Heart right ventricle (tissue), 16 donors: ENCODE measurements around the gene VANGL2. TPM values are rescaled to one million over a fixed set of nuclear protein-coding genes. Genes with fewer than 3 reads are reported as not detected.

Experiments used
- ATAC-seq, 8 donors: fragments of 200-7000 bp; cut with Tn5 transposase; one replicate each; pipeline ENCODE4 v1.9.1; 2020; ENCODE audit warnings: mild to moderate bottlenecking in 8 of 8, moderate library complexity in 8 of 8, moderate number of reproducible peaks in 1 of 8
- DNase-seq, 2 donors: peaks; one replicate each; pipeline ENCODE4 v3.0.0-alpha.2; 2020
- H3K27ac ChIP-seq, 10 donors: fragments of 200-600 bp; sonication (generic) in 2 of 10; one replicate each; pipeline versions ENCODE4 v1.5.0 to v1.8.0; 2020 to 2022; ENCODE audit warnings: mild to moderate bottlenecking in 3 of 10
- H3K27me3 ChIP-seq, 7 donors: fragments of 200-600 bp; one replicate each; pipeline ENCODE4 v1.8.0; 2021 to 2022; ENCODE audit warnings: mild to moderate bottlenecking in 2 of 7
- H3K36me3 ChIP-seq, 9 donors: fragments of 200-600 bp; sonication (generic) in 1 of 9; one replicate each; pipeline versions ENCODE4 v1.5.0 to v1.8.0; 2020 to 2022; ENCODE audit warnings: mild to moderate bottlenecking in 2 of 9
- H3K4me1 ChIP-seq, 9 donors: fragments of 200-600 bp; sonication (generic) in 1 of 9; one replicate each; pipeline versions ENCODE4 v1.5.0 to v1.8.0; 2020 to 2022; ENCODE audit warnings: mild to moderate bottlenecking in 4 of 9
- H3K4me3 ChIP-seq, 10 donors: fragments of 200-600 bp; sonication (generic) in 2 of 10; one replicate each; pipeline versions ENCODE4 v1.5.0 to v1.8.0; 2020 to 2022; ENCODE audit warnings: mild to moderate bottlenecking in 7 of 10, moderate library complexity in 2 of 10
- H3K9me3 ChIP-seq, 11 donors: fragments of 200-600 bp in 10 of 11; sonication (generic) in 2 of 11; one replicate each; pipeline versions ENCODE4 v1.5.0 to v1.8.0; 2013 to 2022; ENCODE audit warnings: mild to moderate bottlenecking in 2 of 11, control low read depth in 1 of 11, moderate library complexity in 1 of 11
- WGBS, 2 donors: extraction: QIAGEN DNeasy Blood & Tissue Kit; methylation state at CpG; one replicate each; pipeline ENCODE4 v1.1.7; 2013; ENCODE audit warnings: inconsistent platforms in 1 of 2; 5-methylcytosine and 5-hydroxymethylcytosine counted together
- intact Hi-C, 10 donors: fragments of 100-400 bp; cut with DNase I; formaldehyde crosslinking; loops; one replicate each; pipeline versions ENCODE4 v1.11.1 to v1.14.2; 2022
- polyA plus RNA-seq, 2 donors: library from polyadenylated mRNA; stranded (reverse); fragments of 200-250 nt; gene quantifications; one replicate each; pipeline ENCODE4 v1.2.3, GENCODE V29; 2013
- total RNA-seq, 10 donors: library from RNA; stranded (reverse); fragmentation: NEBNext Ultra II Directional in 3 of 10; extraction: Animal tissue kit (Norgen Biotek cat#: 25700) in 3 of 10; gene quantifications; one replicate each; pipeline versions ENCODE4 v1.2.1 to v1.2.4, GENCODE V29; 2021 to 2023
- TF ChIP-seq, protein P1 (sequence below), 9 donors: fragments of 200-600 bp; sonication (generic) in 2 of 9; IDR thresholded peaks; one replicate each; pipeline versions ENCODE4 v1.5.0 to v1.8.0; 2021 to 2022; ENCODE audit warnings: antibody characterized with exemption in 9 of 9, mild to moderate bottlenecking in 5 of 9, moderate library complexity in 1 of 9
- donor health status: Arrhythmogenic right ventricular cardiomyopathy.
- donor health status: ischemic (EF 13 %, LVEDD 7.1; RV severe dilation, severe dysfunction).
- donor health status: healthy with polysubstance abuse.
- donor health status: DM: no; HTN: yes; CAD: no.
- donor health status: DM: no; HTN: no; CAD: no.
- donor health status: ischemic (EF 25% LVEDD 6.9; RV normal size, moderate dysfunction).
- donor health status: ischemic (EF 25% LVEDD 5.7; RV mildly dilated, moderate dysfunction).
- donor health status: healthy.
- donor health status: DM: yes; HTN: yes; CAD: no.
- donor health status: Ischemic cardiomyopathy.
- donor health status: ischemic (EF 35%, LVEDD 5.7; RV mildly dilated, moderate dysfunction).
- donor health status: nonischemic (EF 11% LVEDD 7.7; RV severe dilation, severe dysfunction).
- donor health status: DM: yes; HTN: yes; CAD: no.
- donor health status: PGD.
- donor health status: ischemic (EF 29% LVEDD 5.4; RV normal size, mild dysfunction).
- donor health status: nonischemic (EF 23%, LVEDD 6.1; RV moderate dilation, normal function).

The VANGL2 gene
- total and polyA plus RNA-seq, 12 donors: 0.68 to 4.1 (median 1.9) TPM

DNA sequence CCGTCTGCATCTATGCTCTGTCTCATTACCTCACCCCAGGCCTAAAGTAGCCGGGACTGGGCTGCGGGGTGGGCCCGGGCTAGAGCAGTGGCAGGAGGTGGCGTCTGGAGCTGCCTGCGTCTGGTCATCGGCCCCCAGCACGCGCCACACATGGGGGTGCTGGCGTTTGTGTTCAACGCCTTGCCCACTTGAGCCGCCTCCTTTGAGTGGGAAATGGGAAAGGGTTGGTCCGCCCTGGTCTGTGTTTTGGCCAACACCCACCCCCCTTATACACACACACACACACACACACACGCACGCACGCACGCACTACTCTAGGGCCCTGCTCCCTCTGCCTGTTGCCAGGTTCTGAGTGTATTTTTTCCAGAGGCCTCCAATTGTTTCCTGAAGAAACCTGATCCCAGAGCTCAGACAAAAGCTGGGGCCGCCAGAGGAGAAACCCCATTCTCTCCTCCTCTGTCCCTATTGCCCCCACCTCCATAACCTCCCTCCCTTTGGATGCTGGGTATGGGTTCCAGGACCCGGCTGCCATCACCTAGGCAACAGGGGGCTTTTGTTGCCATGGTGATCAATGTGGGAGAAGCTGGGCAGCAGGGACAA lies 10.1 kb downstream of the VANGL2 start:
- 76 to 77% methylated on average over 19 of the region's 19 CpGs for WGBS, 2 donors
- Histone ChIP-seq H3K4me3 (no peak overlapping the region), H3K4me1 (no peaks in the 10 kb centered on the region), H3K36me3 (no peaks in the 10 kb centered on the region), H3K27me3 (no peaks in the 10 kb centered on the region), H3K27ac (no peak overlapping the region), H3K9me3 (no peaks in the 10 kb centered on the region)
- TF ChIP-seq, protein P1, sequence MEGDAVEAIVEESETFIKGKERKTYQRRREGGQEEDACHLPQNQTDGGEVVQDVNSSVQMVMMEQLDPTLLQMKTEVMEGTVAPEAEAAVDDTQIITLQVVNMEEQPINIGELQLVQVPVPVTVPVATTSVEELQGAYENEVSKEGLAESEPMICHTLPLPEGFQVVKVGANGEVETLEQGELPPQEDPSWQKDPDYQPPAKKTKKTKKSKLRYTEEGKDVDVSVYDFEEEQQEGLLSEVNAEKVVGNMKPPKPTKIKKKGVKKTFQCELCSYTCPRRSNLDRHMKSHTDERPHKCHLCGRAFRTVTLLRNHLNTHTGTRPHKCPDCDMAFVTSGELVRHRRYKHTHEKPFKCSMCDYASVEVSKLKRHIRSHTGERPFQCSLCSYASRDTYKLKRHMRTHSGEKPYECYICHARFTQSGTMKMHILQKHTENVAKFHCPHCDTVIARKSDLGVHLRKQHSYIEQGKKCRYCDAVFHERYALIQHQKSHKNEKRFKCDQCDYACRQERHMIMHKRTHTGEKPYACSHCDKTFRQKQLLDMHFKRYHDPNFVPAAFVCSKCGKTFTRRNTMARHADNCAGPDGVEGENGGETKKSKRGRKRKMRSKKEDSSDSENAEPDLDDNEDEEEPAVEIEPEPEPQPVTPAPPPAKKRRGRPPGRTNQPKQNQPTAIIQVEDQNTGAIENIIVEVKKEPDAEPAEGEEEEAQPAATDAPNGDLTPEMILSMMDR (IDR thresholded peaks at IDR 0.05): no peak
- DNase-seq: no peak
- intact Hi-C loops: no loop called here
- ATAC-seq: peak in 2 of 8 donors; percentile 25 to 39

DNA sequence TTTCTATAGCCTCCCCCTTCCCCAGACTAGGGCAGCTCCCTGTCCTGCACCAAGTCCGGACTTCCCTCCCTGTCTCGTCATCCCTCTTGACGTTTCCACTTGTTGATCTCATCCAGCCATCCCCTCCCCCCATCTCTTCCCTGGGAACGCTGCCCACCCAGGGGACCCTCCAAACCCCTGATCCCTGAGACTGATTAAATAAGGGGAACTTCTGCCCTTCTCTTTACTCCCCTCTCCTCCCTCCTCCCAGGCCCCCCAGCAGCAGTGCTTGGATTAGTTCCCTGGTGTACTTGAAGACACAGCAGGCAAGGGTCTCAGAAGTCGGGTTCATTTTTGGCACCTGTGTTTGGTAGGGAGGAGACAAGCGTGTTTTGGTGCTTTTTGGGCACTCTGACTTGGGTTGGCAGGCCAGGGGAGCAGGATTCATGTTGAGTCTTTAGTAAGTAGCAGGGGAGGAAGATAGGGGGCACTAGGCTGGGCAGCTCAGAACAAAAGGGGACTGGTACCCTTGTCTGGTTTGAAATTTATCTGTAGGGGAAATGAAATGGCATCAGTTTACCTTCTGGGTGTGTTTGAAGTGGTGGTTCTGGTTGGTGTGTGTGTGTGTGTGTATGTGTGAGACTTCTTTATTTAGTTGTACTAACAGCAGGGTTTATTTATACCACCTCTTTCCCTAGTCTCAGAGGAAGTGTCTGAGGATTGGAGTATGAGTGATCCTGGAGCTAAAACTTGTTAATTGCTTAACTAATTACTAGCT lies 11.1 kb downstream of the VANGL2 start:
- no peak overlapping the region for H3K4me3 ChIP-seq
- ATAC-seq (peak in 1 of 8 donors; percentile 40), DNase-seq (no peak)
- no peaks in the 10 kb centered on the region for H3K9me3 ChIP-seq
- TF ChIP-seq, protein P1 (IDR thresholded peaks at IDR 0.05): peak in 1 of 9 donors; percentile 18
- no peak overlapping the region for H3K27ac ChIP-seq
- intact Hi-C loops: no loop called here
- WGBS, 2 donors: 55 to 63% methylated on average over 6 of the region's 6 CpGs
- no peaks in the 10 kb centered on the region for H3K4me1 ChIP-seq
- H3K36me3 ChIP-seq: no peaks in the 10 kb centered on the region
- no peaks in the 10 kb centered on the region for H3K27me3 ChIP-seq

DNA sequence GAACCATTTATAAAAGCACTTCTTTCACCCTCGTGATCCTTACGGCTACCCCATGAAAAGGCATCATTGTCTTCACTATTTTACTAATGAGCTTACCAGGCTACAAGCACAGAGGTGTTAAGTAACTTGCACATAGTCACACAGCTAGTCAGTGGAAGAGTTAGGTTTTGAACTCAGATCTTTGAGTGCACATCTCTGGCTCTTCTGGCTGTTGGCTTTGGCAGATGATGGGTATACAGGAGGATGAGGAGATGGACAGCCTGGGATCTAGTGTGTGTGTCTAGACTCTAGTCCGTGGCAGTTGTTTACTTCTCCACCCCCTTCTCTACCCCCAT lies 11.6 kb downstream of the VANGL2 start:
- TF ChIP-seq, protein P1 (IDR thresholded peaks at IDR 0.05): no peak
- H3K4me1 ChIP-seq: no peaks in the 10 kb centered on the region
- no peaks in the 10 kb centered on the region for H3K9me3 ChIP-seq
- H3K4me3 ChIP-seq: no peak overlapping the region
- H3K27me3 ChIP-seq: no peaks in the 10 kb centered on the region
- WGBS, 2 donors: 84 to 85% methylated on average over 3 of the region's 3 CpGs
- H3K36me3 ChIP-seq: no peaks in the 10 kb centered on the region
- no peak for ATAC-seq
- H3K27ac ChIP-seq: no peak overlapping the region
- DNase-seq: no peak
- intact Hi-C loops: no loop called here

DNA sequence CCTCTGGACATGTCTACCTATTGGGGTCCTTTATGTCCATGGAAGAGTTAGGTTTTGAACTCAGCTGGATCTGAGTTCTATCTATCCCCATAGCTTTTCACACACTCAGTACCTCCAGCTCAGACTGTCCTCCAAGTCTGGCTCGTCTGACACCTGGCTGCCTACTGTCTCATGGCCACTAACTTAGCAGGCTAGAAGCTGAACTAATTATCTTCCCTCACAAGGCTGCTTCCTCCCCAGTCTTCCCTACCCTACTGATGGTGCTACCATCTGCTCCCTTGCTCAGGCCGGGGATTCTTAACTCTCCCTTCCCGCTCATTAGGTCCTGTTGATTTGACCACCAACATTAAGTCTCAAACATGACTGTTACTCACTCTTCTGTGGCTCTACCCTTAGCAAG lies 13.4 kb downstream of the VANGL2 start:
- H3K4me1 ChIP-seq: no peaks in the 10 kb centered on the region
- intact Hi-C loops: no loop called here
- H3K9me3 ChIP-seq: no peaks in the 10 kb centered on the region
- TF ChIP-seq, protein P1 (IDR thresholded peaks at IDR 0.05): no peak
- ATAC-seq (no peak), DNase-seq (no peak)
- H3K36me3 ChIP-seq: peaks cover 0 to under 1% (median 0%) of the 10 kb centered on the region in 9 donors
- H3K27me3 ChIP-seq: no peaks in the 10 kb centered on the region
- 85 to 91% methylated on average over 3 of the region's 3 CpGs for WGBS, 2 donors
- no peak overlapping the region for H3K27ac ChIP-seq
- H3K4me3 ChIP-seq: no peak overlapping the region
